HFFc6 (cell line): ENCODE data around the gene STRIP2. TPM values are rescaled to one million over a fixed set of nuclear protein-coding genes. Genes with fewer than 3 reads are reported as not detected.

Experiments
- DNase-seq: peaks from one replicate; pipeline ENCODE4 v3.0.0-alpha.2; 2018
- H3K27ac Mint-ChIP-seq: 2 replicates; pipeline ENCODE4 v1.8.0; 2020; ENCODE audit warnings: mild to moderate bottlenecking, mixed read lengths
- H3K27me3 Mint-ChIP-seq: 2 replicates; pipeline ENCODE4 v1.8.0; 2021; ENCODE audit warnings: mild to moderate bottlenecking, moderate library complexity, mixed read lengths; ENCODE audit not compliant: insufficient read depth
- H3K36me3 Mint-ChIP-seq: 2 replicates; pipeline ENCODE4 v1.8.0; 2021; ENCODE audit warnings: low read depth, mixed read lengths
- H3K4me1 Mint-ChIP-seq: 2 replicates; pipeline ENCODE4 v1.8.0; 2020; ENCODE audit warnings: low read depth, mixed read lengths
- H3K4me3 Mint-ChIP-seq: 2 replicates; pipeline ENCODE4 v1.8.0; 2020; ENCODE audit warnings: mild to moderate bottlenecking, moderate library complexity, mixed read lengths
- H3K9me3 Mint-ChIP-seq: 2 replicates; pipeline ENCODE4 v1.8.0; 2020; ENCODE audit warnings: mild to moderate bottlenecking, mixed read lengths
- total RNA-seq, 6 experiments: library from RNA; stranded (reverse); fragmentation: NEBNext Ultra II Directional; extraction: Animal tissue kit (Norgen Biotek cat#: 25700); gene quantifications; 2 replicates in 1 of 6; 3 replicates in 5 of 6; pipeline ENCODE4 v1.2.3, GENCODE V29; 2021
- TF ChIP-seq, protein P1 (sequence below): fragments of 200-600 bp; sonication (generic); IDR thresholded peaks from 2 replicates; pipeline ENCODE4 v1.5.0; 2021; ENCODE audit warnings: antibody characterized with exemption, mild to moderate bottlenecking

The STRIP2 gene
- total RNA-seq, 6 experiments from 2014 or later: 1.4 to 3.3 (median 2.2) TPM

DNA sequence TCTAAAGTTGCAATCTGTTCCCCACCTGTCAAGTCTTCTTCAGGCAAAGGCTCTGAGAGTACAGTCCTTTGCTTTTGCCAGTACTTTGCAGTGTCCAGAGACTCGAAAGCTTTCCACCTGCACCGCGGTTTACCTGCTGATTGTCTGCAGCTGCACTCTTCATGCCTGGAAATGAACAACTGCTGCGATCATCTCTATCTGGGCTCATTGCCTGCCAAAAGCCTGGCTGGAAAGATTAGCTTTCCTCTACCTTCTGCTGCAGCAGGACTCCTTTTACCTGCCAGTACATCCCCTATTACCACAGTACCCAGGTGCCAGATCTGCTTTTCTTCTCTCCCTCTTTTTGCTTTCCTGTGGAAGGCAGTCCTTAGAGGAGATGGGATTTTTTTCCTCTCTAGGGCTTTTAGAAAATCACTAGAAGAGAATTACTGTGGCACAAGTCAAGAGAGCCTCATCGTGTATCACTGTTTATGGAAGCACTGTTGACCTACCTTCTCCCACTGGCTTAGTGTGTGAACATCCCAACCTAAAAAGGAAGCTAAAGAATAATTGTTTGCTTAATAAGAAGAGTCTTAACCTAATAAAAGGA lies 2.2 kb downstream of the STRIP2 start:
- H3K4me3 Mint-ChIP-seq: no peak overlapping the region
- no peaks in the 10 kb centered on the region for H3K9me3 Mint-ChIP-seq
- no peak overlapping the region for H3K27ac Mint-ChIP-seq
- peaks cover 3% of the 10 kb centered on the region for H3K27me3 Mint-ChIP-seq
- H3K36me3 Mint-ChIP-seq: no peaks in the 10 kb centered on the region; the same call in 1 of the 2 replicates
- no peak for DNase-seq
- peaks cover 49% of the 10 kb centered on the region for H3K4me1 Mint-ChIP-seq
- TF ChIP-seq, protein P1, sequence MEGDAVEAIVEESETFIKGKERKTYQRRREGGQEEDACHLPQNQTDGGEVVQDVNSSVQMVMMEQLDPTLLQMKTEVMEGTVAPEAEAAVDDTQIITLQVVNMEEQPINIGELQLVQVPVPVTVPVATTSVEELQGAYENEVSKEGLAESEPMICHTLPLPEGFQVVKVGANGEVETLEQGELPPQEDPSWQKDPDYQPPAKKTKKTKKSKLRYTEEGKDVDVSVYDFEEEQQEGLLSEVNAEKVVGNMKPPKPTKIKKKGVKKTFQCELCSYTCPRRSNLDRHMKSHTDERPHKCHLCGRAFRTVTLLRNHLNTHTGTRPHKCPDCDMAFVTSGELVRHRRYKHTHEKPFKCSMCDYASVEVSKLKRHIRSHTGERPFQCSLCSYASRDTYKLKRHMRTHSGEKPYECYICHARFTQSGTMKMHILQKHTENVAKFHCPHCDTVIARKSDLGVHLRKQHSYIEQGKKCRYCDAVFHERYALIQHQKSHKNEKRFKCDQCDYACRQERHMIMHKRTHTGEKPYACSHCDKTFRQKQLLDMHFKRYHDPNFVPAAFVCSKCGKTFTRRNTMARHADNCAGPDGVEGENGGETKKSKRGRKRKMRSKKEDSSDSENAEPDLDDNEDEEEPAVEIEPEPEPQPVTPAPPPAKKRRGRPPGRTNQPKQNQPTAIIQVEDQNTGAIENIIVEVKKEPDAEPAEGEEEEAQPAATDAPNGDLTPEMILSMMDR: no peak

DNA sequence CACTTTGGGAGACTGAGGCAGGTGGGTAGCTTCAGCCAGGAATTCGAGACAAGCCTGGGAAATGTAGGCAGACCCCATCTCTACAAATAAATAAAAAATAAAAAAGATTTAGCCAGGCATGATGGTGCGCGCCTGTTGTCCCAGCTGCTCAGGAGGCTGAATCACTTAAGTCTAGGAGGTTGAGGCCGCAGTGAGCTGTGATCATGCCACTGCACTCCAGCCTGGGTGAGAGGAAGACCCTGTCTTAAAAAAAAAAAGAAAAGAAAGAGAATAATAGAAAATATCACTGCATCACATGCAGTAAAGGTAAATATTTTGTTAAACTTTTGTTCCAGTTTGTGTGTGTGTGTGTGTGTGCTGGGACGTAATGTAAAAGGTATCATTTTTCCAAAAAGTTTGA lies 3.0 kb downstream of the STRIP2 start:
- H3K36me3 Mint-ChIP-seq: no peaks in the 10 kb centered on the region; the same call in 1 of the 2 replicates
- DNase-seq: no peak
- H3K27ac Mint-ChIP-seq: no peak overlapping the region
- peaks cover 3% of the 10 kb centered on the region for H3K27me3 Mint-ChIP-seq
- peaks cover 43% of the 10 kb centered on the region for H3K4me1 Mint-ChIP-seq
- TF ChIP-seq, protein P1: no peak
- no peaks in the 10 kb centered on the region for H3K9me3 Mint-ChIP-seq
- no peak overlapping the region for H3K4me3 Mint-ChIP-seq

DNA sequence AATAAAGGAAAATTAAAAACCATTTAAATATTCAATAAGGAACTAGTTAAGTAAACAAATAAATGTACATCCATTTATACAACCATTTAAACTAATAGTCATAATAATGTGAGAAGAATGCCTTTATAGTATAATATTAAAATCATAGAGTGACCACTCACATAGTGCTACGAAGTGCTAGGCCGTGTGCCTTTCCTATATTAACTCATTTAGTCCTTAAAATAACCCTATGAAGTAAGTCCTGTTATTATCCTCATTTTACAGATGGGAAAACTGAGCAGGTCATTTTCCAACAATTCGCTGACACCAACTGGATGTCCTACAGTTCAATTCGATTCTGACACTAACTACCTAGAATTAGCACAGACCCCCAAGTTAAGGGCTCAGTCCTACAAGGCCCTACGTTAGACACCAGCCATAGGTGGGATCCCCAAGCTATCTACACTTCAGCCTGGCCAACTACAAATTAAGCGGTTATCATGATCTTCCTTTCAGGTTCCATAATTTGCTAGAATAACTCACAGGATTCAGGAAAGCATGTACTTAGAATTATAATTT lies 4.1 kb downstream of the STRIP2 start:
- peak overlapping the region; percentile 79; the same call in 1 of the 2 replicates for H3K27ac Mint-ChIP-seq
- DNase-seq: no peak
- no peaks in the 10 kb centered on the region; the same call in 1 of the 2 replicates for H3K27me3 Mint-ChIP-seq
- H3K9me3 Mint-ChIP-seq: no peaks in the 10 kb centered on the region
- peak overlapping the region; percentile 70 for H3K4me3 Mint-ChIP-seq
- no peaks in the 10 kb centered on the region; the same call in 1 of the 2 replicates for H3K36me3 Mint-ChIP-seq
- H3K4me1 Mint-ChIP-seq: peaks cover 36% of the 10 kb centered on the region
- TF ChIP-seq, protein P1: no peak

DNA sequence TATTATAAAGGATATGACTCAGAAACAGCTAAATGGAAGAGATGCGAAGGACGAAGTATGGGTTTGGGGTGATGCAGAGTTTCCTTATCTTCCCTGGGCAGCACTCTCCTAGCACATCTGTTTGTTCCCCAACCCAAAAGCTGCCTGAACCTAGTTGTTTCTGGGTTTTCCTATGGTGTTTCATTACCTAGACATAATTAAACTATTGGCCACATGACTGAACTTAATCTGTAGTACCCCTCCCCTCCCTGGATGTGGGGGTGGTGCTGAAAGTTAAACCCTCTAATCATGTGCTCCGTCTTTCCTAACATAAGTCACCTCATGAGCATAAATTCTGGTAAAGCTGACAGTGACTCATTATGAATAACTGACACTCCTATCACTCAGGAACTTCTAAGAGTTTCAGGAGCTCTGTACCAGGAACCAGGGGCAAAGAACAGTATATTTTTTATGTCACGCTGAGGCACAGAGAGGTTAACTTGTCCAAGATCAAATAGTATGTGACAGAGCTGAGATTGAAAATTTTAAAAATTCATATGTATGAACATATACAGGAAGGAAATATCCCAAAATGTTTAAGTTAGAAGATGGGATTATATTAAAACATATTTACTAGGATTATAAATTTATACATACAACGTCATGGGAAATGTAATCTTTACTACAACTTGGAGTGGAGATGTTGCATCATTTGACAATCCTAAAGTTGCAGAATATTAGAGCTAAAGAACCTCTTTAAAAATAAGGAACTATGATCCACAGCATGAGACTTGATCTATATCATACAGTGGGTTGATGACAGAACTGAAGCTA lies 4.8 kb downstream of the STRIP2 start:
- Mint-ChIP-seq H3K27ac (peak overlapping the region; percentile 79), H3K9me3 (no peaks in the 10 kb centered on the region), H3K4me3 (peak overlapping the region; percentile 70), H3K36me3 (no peaks in the 10 kb centered on the region; the same call in 1 of the 2 replicates), H3K4me1 (peaks cover 31% of the 10 kb centered on the region), H3K27me3 (no peaks in the 10 kb centered on the region)
- TF ChIP-seq, protein P1: no peak
- peak; percentile 34 for DNase-seq

DNA sequence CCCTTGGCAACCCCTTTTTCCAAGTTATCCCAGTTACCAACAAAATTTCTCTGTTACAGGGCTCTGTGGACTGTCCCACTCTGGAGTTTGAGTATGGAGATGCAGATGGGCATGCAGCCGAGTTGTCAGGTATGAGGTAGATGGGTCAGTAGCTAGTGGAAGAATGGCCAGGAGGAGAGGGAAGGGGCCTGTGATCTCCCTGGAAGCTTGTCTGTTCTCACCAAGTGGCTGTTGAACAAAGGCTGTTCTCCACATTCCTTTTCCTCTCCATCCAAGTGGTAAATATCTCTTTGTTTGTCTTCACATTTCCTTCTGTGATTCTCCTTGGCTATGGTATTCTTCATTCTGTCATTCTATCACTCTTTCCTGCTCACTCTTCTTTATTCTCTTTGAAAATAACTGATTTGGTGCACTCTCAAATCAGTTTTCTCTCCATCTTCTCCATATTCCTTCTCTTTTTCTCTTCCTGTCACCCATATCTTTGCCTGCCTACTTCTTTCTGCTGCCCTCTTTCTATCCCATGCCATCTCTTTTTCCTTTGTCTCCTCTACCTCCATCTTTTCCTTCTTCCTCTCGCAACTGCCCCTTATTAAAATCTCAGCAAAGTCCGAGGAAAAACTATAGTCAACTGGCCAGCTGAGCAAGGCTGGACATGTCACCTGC lies 5.9 kb downstream of the STRIP2 start:
- no peak overlapping the region for H3K27ac Mint-ChIP-seq
- no peaks in the 10 kb centered on the region for H3K9me3 Mint-ChIP-seq
- no peak for DNase-seq
- H3K27me3 Mint-ChIP-seq: no peaks in the 10 kb centered on the region
- TF ChIP-seq, protein P1: no peak
- H3K4me3 Mint-ChIP-seq: no peak overlapping the region
- peaks cover 29% of the 10 kb centered on the region for H3K4me1 Mint-ChIP-seq
- peaks cover 2% of the 10 kb centered on the region; the same call in 1 of the 2 replicates for H3K36me3 Mint-ChIP-seq
